Stimulated activated CD4-positive, alpha-beta T cell treated with anti-CD3 and anti-CD28 coated beads, Interleukin-4, amount 100 ng/mL, for 4 hours (primary cell): ENCODE measurements around the gene PFKP.
"Not testable (repeated sequence)": the region's sequence is repeated elsewhere in the genome, so short reads cannot be mapped to it uniquely, and the experiment has no call there.

Experiments used
- DNase-seq, 2 experiments: peaks; one replicate each; pipeline ENCODE4 v3.0.0-alpha.2; 2020

Gene PFKP

DNA sequence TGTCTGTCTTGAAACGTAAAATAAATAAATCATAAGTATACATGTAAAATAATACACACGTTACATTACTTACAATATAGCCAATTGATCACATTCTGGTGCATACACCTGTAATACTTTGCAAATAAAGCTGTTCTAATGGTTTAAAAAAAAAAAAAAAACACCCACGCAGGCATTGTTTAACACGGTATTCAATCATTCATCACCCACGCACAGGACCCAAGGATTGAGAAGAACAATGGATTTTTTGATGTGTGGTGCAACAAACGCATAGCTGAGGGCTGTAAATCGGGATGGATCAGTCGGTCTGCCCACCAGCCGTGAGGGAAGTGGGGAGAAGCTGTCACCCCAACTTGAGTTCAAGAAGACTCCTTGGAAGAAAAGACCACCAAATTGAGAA lies 96.5 kb downstream of the PFKP start:
- no peak for DNase-seq

DNA sequence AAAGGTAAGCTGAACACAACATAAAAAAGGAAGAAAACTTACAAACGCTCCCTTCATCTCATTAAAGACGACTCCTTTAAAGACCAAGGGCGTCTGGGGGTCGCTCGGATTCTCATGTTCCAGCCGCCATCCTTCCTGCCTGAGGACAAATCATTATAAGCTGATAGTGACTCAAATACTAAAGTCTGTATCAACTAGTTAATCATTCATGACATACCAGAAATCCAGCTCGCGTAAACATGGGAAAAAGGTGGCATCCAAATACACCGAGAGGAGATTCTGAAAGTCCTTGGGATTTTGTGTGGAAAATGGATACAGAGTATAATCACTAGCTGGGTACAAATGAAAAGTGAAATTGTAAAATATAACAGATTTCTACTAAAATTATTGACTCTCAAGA lies 97.8 kb downstream of the PFKP start:
- DNase-seq, result no peak

DNA sequence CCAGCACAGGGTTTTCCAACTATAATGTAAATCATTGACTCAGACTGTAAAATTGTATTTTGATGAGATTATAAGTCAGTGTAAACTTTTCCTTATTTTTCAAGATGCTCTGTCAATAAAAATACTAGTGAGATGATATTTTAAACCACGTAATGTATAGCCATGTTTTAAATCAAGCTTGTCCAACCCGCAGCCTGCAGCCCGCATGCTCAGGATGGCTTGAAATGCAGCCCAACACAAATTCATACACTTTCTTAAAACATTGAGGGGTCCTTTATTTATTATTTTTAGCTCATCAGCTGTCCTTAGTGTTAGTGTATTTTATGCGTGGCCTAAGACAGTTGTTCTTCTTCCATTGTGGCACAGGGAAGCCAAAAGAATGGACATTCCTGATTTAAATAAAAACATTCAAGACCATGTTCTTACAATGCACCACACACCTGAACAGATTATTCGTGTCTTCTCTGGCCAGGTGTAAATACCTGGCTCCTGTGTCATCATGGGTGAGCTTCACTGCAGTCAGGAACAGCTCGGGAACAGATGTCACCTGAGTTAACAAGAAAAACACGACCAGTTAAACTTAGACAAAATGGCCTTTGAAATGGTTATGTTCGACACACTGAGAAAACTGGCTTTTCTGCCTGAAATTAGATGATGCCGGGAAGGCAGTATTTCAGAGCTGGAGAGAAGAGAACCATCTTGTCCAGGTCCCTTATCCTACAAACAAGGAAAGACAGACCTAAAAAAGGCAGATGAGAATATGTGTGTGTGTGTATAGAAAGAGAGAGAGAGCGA lies 99.3 kb downstream of the PFKP start:
- no peak for DNase-seq

DNA sequence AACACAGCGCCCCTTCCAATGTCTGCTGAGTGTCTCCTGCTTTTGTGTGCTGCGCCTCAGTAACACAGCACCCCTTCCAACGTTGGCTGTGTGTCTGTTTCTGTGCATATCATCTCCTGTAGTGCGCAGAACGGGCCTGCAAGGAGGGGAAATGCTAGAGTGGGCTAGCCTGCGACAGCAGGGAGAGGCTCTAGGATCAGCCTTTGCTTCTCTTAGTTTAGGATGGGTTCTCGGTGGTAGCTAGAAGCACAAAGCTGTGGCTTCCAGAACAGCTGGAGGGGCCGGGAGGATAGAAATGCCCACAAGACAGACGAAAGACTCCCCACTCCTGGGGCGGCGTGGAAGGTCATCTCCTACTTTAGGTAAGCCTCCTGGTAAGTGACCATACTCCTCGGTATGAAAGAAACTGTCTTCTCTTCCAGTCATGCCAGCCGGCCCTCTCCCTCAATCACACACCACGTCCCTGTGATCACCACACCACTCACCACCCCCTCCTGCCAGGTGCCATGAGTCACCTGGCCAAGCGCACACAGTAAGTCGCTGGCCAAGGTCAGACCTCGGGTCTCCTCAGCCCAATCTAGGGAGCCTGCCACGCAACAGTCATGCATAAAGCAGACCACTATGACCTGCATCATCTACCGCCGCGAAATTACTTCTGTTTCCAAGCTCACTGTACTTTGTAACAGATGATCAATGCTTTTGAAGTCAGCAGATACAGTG lies 100.4 kb downstream of the PFKP start:
- no peak for DNase-seq

DNA sequence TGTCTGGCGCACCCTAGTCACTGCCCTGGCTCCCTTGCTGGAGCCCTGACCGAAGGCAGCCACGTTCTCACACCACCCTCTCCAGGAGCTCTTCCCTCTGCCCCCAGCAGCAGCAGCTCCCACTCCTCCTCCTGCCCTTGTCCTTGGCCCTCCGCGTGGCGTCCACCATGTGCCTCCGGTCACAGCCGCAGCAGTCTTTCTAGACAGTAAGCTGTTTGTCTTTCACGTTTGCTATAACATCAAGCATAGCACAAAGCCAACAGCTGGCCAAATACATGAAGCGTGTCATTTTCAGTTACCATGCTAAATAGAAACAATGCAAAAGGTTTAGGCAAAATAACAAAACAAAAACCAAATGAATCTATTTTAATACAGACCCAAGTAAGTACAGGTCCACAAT lies 101.9 kb downstream of the PFKP start:
- no peak for DNase-seq

DNA sequence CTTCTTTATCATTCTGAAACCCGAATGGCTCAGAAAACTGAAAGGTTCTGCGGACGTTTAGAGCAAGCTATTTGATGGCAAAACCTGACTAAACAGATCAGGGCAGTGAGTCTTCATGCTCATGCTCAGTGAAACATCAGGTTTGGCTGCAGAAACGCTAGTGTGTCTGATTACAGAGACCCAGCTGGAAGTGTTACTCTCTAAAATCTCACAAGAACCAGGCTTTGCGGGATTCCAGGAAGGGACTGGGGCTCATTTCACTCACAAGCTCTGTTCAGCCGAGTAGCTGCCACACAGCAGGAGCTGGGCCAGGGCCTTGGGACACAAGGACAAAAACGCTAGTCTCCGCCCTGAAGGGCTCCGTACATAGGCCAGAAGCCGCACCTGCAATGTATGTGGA lies 102.3 kb downstream of the PFKP start:
- DNase-seq, result no peak

DNA sequence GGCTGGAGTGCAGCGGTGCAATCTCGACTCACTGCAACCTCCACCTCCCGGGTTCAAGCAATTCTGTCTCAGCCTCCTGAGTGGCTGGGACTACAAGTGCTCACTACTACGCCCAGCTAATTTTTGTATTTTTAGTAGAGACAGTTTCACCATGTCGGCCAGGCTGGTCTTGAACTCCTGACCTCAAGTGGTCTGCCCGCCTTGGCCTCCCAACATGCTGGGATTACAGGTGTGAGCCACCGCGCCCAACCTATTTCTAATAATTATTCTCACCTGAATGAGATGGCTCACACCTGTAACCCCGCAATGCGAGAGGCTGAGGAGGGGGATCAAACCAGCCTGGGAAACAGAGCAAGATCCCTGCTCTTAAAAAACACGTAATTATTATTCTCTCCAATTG lies 104.1 kb downstream of the PFKP start:
- DNase-seq, result not testable (repeated sequence)

DNA sequence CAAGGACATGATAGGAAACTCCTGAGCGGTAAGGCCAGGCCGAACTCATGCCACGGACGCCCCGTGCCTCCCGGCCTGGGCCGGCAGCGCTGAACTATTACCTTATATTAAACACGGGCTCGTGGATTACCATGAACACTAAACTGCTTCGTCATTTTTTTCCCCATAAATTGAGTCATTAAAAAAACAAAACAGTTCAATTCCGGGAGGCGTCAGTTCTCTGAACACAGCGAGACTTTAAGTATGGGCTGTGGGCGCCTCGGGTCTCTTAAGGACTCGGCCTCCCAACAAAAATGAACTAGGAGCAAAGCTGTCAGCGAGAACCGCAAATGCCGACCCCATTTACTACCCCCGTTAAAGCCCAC lies 104.7 kb downstream of the PFKP start:
- DNase-seq, result peak; percentile 50 to 69

DNA sequence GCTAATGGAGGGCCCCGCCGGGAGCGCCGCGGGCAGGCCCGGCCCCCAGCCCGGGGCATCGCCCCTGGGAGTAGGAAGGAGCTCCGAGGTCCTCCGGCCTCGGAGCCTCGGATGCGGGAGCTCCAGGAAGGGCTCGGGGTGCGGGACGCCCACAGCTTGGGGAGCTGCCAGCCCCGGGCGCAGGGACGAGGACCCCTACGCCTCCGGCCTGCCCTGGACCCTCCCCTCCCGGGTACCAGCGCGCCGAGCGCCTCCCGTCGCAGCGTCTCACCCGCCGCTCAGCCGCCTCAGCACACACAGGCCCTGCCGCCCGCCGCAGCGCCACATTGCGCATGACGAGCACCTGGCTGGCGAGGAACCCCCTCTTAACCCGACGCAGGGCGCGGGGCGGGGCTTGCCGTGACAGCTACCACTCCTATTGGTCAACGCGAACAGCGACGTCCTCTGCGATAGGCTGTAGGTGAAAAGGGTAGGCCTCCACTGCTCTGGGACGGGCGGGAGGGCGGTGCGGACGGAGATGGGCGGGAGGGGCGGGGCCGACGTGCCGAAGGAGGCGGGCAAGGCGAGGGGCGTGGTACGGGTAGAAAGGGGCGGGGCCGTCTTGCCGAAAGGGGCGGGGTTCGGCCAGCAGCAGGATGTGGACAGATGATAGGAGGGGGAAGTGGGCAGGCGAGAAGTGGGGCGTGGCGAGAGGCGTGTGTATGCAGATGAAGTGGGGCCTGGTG lies 105.3 kb downstream of the PFKP start, which contains the start of gene PITRM1:
Gene PITRM1 (minus strand): TSS at position 337 of the 725 bp plus-strand sequence. CDS start 10 bp downstream, at position 327.
- peak; percentile 99 for DNase-seq

DNA sequence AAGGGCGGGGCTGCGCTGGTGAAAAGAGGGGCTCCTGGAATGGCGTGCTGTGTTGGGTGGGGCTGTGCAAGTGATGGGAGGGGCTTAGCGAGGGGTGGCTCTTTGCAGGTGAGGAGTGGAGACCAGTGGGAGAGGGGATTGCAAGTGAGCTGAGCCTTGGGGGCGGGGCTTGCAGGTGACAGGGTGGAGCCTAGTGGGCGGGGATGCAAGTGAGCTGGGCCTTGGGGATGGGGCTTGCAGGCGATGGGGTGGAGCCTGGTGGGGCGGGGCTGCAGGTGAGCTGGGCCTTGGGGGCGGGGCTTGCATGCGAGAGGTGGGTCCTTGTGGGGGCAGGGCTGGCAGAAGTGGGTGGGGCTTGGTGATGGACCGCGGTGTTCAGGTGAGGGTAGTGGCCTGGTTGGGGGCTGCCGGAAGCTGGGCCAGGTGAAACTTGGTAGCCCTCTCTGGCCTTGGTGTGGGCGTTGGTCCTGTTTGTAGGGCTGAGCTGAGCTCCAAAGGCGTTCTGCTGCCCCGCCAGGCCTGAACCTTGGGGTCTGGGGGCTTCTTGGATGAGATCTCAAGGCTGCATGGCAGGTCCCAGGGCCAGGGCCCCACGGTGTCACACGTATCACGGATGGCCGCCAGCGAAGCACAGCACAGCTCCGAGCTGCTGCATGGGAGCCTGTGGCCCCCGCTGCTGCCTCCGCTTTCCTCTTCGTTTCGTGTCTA lies 106.0 kb downstream of the PFKP start:
- no peak for DNase-seq

DNA sequence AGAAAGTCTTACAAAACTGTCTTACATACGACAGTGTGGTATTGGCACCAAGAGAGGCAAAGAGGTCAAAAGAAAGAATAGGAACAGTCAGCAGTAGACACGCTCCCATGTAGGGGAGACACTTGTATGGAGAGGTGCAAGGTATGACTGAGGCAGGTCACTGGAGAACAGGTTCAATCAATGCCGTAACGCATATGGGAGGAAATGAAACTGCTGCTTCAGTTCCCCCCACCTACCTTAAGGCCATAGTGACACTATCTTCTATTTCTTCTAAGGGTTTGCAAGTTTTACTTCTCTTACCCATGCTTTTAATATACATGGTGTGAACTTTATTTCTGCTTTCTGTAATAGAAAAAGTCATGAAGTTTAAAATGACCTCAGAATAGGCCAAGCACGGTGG lies 110.7 kb downstream of the PFKP start:
- no peak for DNase-seq

DNA sequence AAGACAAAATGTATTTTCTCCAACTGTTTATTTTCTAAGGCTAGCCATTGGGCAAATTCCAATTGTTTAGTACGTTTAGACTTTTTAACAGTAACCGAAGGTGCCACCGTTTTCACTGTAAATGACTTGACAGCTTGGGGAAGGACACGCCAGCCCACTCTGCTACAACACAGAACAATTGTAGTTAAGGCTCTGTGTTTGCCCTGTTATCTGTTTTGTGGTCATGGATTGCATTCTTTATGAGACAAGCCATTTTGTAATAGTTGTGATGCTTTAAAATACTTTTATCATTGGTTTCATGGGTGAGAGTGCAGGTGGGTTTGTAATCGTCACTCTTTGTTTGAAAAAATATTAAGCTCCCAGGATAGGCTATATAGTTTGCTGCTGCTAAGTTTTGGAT lies 111.8 kb downstream of the PFKP start:
- no peak for DNase-seq

DNA sequence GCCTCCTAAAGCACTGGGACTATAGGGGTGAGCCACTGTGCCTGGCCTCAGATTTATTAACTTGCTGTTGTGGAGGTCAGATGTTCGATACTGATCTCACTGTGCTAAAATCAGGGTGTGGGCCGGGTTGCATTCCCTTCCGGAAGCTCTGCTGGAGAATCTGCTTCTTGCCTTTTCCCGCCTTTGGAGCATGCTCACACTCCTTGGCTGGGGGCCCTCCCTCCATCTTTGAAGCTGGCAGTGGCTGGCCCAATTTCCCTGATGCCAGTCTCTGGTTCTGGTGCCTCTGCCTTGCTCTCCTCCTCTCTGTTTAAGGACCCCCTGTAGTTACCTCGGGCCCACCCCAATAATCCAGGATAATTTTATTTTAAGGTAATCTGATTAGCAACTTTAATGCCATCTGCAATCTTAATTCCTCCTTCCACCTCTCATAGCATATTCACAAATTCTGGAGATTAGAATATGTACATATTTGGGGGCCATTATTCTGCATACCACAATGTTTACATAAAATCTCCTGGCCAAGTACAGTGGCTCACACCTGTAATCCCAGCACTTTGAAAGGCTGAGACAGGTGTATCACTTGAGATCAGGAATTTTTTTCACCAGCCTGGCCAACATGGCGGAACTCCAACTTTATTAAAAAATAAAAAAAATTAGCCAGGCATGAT lies 113.1 kb downstream of the PFKP start:
- no peak for DNase-seq

DNA sequence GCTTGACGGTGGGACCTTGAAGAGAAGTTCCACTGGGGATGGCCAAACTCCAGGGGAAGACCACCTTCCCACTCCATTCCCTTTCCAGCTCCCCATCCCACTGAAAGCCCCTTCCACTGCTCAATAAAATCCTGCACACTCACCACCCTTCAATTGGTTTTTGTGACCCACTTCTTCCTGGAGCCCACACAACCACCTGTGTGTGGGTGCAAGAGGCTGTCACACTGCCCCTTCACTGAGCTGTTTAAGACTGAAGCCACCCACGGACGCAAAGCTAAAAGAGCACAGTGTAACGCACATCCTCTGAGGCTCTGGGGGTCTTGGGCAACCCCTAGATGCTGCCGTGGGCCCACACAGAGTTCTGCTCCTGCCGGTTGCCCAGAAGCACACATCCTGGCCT lies 118.0 kb downstream of the PFKP start:
- peak in 1 of 2 experiments; percentile 46 for DNase-seq

DNA sequence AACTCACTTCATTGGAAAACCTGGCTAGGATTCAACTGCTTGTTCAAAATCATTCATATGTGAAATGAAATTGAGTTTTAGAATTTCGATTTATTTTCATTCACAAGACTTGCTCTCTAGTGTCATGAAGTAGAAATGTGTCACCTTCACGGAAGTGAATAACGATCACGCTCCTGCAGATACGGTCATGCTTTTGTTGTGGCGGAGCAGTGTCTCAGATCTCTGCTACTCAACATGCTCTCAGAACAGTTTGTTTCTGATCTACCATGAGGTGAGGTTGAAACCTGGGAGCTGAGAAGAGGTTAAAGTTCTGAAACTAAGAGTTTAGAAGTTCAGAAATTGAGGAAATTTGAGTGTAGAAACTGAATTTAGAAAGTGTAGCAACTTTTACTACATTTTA lies 119.0 kb downstream of the PFKP start:
- peak in 1 of 2 experiments; percentile 68 for DNase-seq
